SK-N-MC (cell line): ENCODE data around the gene TMED8.

Source experiments
- EZH2 ChIP-seq: fragments of 200-600 bp; sonication (generic); IDR thresholded peaks from one replicate; pipeline ENCODE4 v1.6.1; 2017; ENCODE audit warnings: antibody characterized with exemption
- POLR2AphosphoS5 ChIP-seq: IDR thresholded peaks from 2 replicates; pipeline ENCODE4 v1.6.1; 2012; ENCODE audit warnings: mild to moderate bottlenecking, low read depth, low read length, borderline replicate concordance

DNA sequence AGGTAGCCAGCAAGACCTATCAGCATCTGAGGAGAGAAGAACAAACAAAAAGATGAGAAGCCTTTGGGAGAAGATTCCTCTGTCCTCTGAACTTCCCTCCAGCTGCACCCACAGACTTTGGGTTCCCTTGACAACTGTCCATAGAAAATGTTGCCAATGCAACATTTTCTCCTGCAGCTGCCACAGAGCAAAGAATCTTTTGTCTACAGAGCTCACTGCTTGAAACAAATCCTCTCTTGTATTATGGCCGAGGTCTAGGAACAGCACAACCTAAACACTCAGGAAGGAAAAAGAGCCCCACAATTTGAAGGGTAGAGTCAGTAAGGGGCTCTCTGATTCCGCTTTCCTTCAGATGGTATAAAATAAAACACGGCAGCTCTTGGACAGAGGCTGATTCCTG is 70.5 kb downstream of the TMED8 start:
- TF ChIP-seq POLR2AphosphoS5 (no peak), EZH2 (no peak)
